Measurements from ENCODE around the gene CDC45.

CDC45 gene

GRCh38 chr22:19549428-19549827, 69.7 kb downstream of the CDC45 start:
- in situ Hi-C loops (cut with MboI; ENCODE audit: low sequenced_read_pairs, unreplicated experiment): no loop called here
- no peak for DNase-seq (ENCODE audit: low spot score)
- TF ChIP-seq CTCF (IDR thresholded peaks at IDR 0.05; ENCODE audit: borderline replicate concordance, control extremely low read depth, extremely low read depth, insufficient read depth, missing control alignments): no peak

- TF ChIP-seq CTCF (IDR thresholded peaks at IDR 0.05; ENCODE audit: borderline replicate concordance, control extremely low read depth, extremely low read depth, insufficient read depth, missing control alignments): no peak
- no peak for DNase-seq (ENCODE audit: low spot score)
- in situ Hi-C loops (cut with MboI; ENCODE audit: low sequenced_read_pairs, unreplicated experiment): no loop called here
These were observed 70.7 kb downstream of the CDC45 start for GRCh38 chr22:19550382-19550781.

- TF ChIP-seq CTCF (IDR thresholded peaks at IDR 0.05; ENCODE audit: borderline replicate concordance, control extremely low read depth, extremely low read depth, insufficient read depth, missing control alignments): no peak
- in situ Hi-C loops (cut with MboI; ENCODE audit: low sequenced_read_pairs, unreplicated experiment): no loop called here
- no peak for DNase-seq (ENCODE audit: low spot score)
These were observed 73.5 kb downstream of the CDC45 start for GRCh38 chr22:19553201-19553600.

GRCh38 chr22:19554834-19555404, 75.2 kb downstream of the CDC45 start:
- TF ChIP-seq CTCF (IDR thresholded peaks at IDR 0.05; ENCODE audit: borderline replicate concordance, control extremely low read depth, extremely low read depth, insufficient read depth, missing control alignments): no peak
- DNase-seq (ENCODE audit: low spot score): no peak
- in situ Hi-C loops (cut with MboI; ENCODE audit: low sequenced_read_pairs, unreplicated experiment): no loop called here

- no peak for TF ChIP-seq CTCF (IDR thresholded peaks at IDR 0.05; ENCODE audit: borderline replicate concordance, control extremely low read depth, extremely low read depth, insufficient read depth, missing control alignments)
- no peak for DNase-seq (ENCODE audit: low spot score)
- in situ Hi-C loops (cut with MboI; ENCODE audit: low sequenced_read_pairs, unreplicated experiment): no loop called here
These were observed 75.9 kb downstream of the CDC45 start for GRCh38 chr22:19555651-19556050.

- TF ChIP-seq CTCF (IDR thresholded peaks at IDR 0.05; ENCODE audit: borderline replicate concordance, control extremely low read depth, extremely low read depth, insufficient read depth, missing control alignments): no peak
- in situ Hi-C loops (cut with MboI; ENCODE audit: low sequenced_read_pairs, unreplicated experiment): no loop called here
- DNase-seq (ENCODE audit: low spot score): no peak
These were observed 77.3 kb downstream of the CDC45 start for GRCh38 chr22:19556963-19557545.

Data from GM13976 (cell line).